Mucosa of rectum (tissue), 2 donors: ENCODE results near the gene CAMTA1.

Experiments
- H3K27ac ChIP-seq, 2 donors: one replicate each; pipeline ENCODE4 v1.7.0; 2013; ENCODE audit warnings: inconsistent platforms in 2 of 2, low read depth in 2 of 2, low read length in 2 of 2
- H3K27me3 ChIP-seq, 2 donors: one replicate each; pipeline ENCODE4 v1.7.0; 2013; ENCODE audit warnings: low read length in 2 of 2; ENCODE audit not compliant: control insufficient read depth in 2 of 2, insufficient read depth in 2 of 2
- H3K36me3 ChIP-seq, 2 donors: one replicate each; pipeline ENCODE4 v1.7.0; 2013; ENCODE audit warnings: low read length in 2 of 2; ENCODE audit not compliant: control insufficient read depth in 2 of 2, insufficient read depth in 2 of 2
- H3K4me1 ChIP-seq, 2 donors: one replicate each; pipeline ENCODE4 v1.7.0; 2013; ENCODE audit warnings: low read length in 2 of 2, mild to moderate bottlenecking in 1 of 2; ENCODE audit not compliant: control insufficient read depth in 2 of 2, insufficient read depth in 2 of 2
- H3K4me3 ChIP-seq, 2 donors: one replicate each; pipeline ENCODE4 v1.7.0; 2013; ENCODE audit warnings: low read length in 2 of 2
- H3K9ac ChIP-seq, 2 donors: one replicate each; pipeline ENCODE4 v1.7.0; 2013; ENCODE audit warnings: low read length in 2 of 2, low read depth in 1 of 2, mild to moderate bottlenecking in 1 of 2
- H3K9me3 ChIP-seq, 2 donors: one replicate each; pipeline ENCODE4 v1.7.0; 2013; ENCODE audit warnings: low read length in 2 of 2; ENCODE audit not compliant: control insufficient read depth in 2 of 2
- donor health status: healthy.
- donor health status: Normal muscosa, but diverticular disease.

CAMTA1 gene

DNA sequence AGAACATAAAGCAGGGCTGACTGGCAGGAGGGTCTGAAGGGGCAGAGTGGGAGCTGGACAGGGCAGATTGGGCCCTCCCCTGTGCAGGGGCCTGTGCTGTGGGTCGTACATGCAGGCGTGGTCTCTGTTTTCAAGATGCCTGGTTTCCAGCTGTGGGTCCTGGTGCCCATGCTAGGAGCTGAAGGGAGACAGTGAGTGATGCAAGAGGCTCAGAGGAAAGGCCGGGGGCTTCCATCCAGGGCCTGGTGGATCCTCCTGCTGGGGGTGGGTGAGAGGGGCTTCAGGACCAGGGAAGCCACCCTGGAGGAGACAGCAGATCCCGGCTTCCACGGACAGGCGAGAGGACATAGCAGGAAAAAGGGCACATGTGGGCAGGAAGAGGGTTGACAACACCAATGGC lies 636.8 kb downstream of the CAMTA1 start:
- Histone ChIP-seq H3K9me3 (no peaks in the 10 kb centered on the region), H3K4me3 (no peak overlapping the region), H3K4me1 (no peaks in the 10 kb centered on the region), H3K36me3 (no peaks in the 10 kb centered on the region), H3K27ac (no peak overlapping the region), H3K27me3 (no peaks in the 10 kb centered on the region), H3K9ac (no peak overlapping the region)

DNA sequence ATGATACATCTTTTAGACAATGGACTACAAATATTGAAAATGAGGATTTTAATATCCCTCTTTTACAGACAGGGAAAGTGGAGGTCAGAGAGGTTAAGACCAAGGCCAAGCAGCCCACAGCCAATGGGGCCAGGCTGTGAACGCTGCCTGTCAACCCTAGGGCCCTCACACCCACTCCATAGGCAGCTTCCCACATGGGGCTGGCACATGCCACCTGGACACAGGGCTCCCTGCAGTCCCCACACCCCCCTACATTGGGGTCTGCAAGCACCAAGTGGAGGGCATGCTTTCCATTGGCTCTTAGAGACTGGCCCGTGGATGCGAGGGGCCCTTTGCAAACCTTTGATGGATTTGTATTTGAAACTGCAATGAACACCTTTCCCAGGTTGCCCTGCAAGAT lies 637.3 kb downstream of the CAMTA1 start:
- H3K27me3 ChIP-seq, result no peaks in the 10 kb centered on the region
- H3K36me3 ChIP-seq, result no peaks in the 10 kb centered on the region
- no peak overlapping the region for H3K27ac ChIP-seq
- H3K9ac ChIP-seq, result no peak overlapping the region
- H3K9me3 ChIP-seq, result no peaks in the 10 kb centered on the region
- H3K4me1 ChIP-seq, result no peaks in the 10 kb centered on the region
- H3K4me3 ChIP-seq, result no peak overlapping the region

DNA sequence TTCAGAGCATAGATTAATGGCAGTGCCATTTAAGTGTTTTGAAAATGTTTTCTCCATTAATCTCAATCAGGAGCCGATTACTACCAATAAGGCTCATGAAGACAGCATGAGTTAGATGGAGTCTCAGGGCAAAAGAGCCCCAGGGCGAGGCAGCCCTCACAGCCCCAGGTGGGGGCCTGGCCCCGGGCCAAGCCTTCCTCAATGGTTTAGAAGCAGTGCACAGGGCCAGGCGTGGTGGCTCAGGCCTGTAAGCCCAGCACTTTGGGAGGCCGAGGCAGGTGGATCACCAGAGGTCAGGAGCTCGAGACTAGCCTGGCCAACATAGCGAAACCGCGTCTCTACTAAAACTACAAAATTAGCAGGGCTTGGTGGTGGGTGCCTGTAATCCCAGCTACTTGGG lies 637.7 kb downstream of the CAMTA1 start:
- no peaks in the 10 kb centered on the region for H3K9me3 ChIP-seq
- no peak overlapping the region for H3K4me3 ChIP-seq
- H3K27me3 ChIP-seq, result no peaks in the 10 kb centered on the region
- no peak overlapping the region for H3K9ac ChIP-seq
- H3K4me1 ChIP-seq, result no peaks in the 10 kb centered on the region
- no peak overlapping the region for H3K27ac ChIP-seq
- no peaks in the 10 kb centered on the region for H3K36me3 ChIP-seq

DNA sequence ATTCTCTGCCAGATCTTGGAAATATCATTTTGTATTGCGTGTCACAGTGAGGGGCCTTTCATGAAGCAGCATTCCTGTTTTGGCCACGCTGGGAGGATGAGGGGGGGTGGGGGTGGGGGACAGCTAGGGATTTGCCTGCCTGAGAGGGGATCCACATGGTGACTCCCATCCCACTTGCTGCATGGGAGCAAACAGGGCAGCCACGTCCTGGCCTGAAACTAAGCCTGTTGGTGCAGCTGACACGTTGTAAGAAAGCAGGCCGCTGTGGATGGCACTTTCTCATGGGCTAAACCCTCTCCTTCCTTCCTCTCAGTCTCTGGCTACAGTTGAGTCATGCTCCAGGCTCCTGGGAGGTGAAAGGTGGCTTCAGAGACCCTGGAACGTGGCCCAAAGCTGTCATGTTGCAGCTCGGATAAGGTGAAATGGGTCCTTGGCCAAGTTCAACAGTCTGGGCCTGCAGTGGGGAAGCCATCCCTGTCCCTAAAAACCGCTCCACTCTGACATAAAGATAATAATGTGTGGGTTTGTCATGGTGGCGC lies 639.2 kb downstream of the CAMTA1 start:
- no peak overlapping the region for H3K27ac ChIP-seq
- H3K36me3 ChIP-seq, result no peaks in the 10 kb centered on the region
- no peaks in the 10 kb centered on the region for H3K27me3 ChIP-seq
- H3K4me1 ChIP-seq, result no peaks in the 10 kb centered on the region
- H3K4me3 ChIP-seq, result no peak overlapping the region
- no peaks in the 10 kb centered on the region for H3K9me3 ChIP-seq
- H3K9ac ChIP-seq, result no peak overlapping the region

DNA sequence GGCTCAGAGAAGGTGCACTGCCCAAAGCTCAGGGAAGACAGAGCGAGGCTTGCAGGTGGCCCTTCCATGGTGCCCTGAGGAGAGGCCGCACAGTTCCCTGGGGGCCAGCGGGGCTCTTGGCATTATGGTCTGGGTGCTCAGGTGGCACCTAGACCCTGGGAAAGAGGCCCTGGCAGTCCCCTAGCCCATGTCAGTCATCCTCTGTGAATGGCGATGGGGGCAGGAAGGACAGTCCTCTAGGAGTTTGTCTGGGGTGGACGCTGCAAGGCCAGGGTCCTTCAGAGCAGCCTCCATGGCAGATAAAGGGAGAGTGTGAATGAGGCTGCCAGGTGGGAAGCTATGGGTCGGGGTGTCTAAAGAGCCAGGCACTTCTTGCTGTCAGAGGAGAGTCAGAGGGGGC lies 640.0 kb downstream of the CAMTA1 start:
- no peaks in the 10 kb centered on the region for H3K27me3 ChIP-seq
- no peaks in the 10 kb centered on the region for H3K4me1 ChIP-seq
- H3K4me3 ChIP-seq, result no peak overlapping the region
- no peak overlapping the region for H3K9ac ChIP-seq
- no peaks in the 10 kb centered on the region for H3K9me3 ChIP-seq
- H3K27ac ChIP-seq, result no peak overlapping the region
- no peaks in the 10 kb centered on the region for H3K36me3 ChIP-seq

DNA sequence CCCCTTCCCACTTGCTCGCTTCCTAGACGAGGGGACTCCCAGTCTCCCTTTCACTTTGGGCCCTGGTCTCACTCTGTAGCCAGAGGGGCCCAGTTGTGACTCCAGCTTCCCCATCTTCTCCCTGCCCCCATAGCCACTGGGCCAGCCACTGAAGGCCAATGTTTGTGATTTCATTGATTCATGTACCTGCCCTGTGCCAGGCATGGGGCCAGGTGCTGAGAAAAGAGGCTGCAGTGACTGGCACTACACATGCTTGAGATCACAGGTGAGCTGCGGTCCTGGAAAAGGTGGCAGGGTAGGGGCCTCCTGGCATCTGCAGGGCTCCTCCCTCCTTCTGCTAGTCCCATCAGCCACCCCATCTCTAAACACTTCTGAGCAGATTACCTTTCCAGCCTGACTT lies 640.5 kb downstream of the CAMTA1 start:
- Histone ChIP-seq H3K4me3 (no peak overlapping the region), H3K27me3 (no peaks in the 10 kb centered on the region), H3K27ac (no peak overlapping the region), H3K4me1 (no peaks in the 10 kb centered on the region), H3K9ac (no peak overlapping the region), H3K9me3 (no peaks in the 10 kb centered on the region), H3K36me3 (no peaks in the 10 kb centered on the region)

DNA sequence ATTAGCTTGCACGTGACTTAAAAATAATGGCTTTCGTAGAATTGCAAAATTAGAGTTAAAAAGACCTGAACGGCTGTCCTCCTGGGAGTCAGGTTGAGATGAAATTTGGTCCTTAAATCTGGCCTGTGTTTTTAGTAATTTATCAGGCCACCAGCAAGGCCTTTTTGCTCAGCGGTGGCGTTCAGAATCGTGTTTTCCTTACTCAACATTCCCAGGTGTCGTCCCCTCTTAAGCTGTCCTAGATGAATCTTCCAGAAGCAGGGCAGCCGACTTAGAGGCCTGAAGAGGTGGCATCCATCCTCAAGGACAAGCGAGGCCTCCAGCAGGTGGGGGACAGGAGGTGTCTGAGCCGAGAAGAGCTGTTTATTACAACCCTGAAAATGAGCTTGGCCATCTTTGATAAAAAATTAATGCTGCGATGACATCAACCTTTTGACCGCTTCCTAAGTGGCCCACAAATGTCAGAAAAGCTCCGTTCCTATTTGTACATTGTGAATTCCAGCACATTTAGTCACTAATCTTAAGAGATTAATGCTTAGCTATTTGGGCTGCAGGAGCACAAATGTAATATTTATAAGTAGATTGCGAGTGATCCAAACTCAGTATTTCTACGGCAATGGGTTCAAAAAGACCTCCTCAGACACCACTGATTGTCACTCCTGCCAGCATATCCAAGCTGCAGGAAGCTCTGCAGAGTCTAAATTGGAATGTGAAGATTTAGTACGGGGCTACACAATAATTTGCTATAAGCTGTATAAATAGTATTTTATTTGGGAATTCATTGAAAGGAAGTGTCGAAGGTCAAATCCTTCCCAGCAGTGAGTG lies 641.7 kb downstream of the CAMTA1 start:
- H3K36me3 ChIP-seq, result no peaks in the 10 kb centered on the region
- H3K27me3 ChIP-seq, result no peaks in the 10 kb centered on the region
- no peaks in the 10 kb centered on the region for H3K4me1 ChIP-seq
- no peak overlapping the region for H3K9ac ChIP-seq
- H3K9me3 ChIP-seq, result no peaks in the 10 kb centered on the region
- no peak overlapping the region for H3K4me3 ChIP-seq
- no peak overlapping the region for H3K27ac ChIP-seq

DNA sequence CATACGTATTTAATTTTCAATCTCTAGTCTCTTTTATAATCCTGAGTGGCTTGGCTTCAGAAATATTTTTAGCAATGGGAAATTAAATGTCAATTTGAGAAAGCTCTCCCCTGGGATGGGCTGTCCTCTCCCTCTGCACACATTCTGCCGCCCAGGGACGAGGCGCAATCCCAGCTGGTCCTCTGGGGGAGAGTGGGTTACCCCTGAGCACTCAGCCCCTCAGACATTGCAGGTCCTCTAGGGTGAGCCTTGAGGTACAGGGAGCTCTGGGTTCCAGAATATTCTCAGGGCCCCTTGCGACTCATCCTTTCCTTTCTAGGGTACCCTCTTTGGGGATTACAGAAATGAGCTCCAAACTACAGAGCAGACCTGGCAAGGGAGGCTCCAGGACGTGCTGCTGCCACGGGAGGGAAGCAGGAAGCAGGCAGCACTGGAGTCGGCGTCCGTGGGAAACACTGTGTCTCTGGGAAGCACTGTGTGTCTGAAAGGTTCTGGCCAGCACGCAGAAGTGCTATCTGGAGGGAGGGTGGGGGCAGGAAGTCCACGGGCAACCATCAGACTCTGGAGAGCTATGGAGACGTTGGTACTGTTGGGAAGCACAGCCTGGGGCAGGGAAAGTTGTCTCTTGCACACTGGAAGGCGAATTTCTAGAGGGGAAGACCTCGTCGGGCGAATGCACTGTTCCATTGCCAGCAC lies 642.5 kb downstream of the CAMTA1 start:
- H3K9me3 ChIP-seq, result no peaks in the 10 kb centered on the region
- no peak overlapping the region for H3K9ac ChIP-seq
- no peaks in the 10 kb centered on the region for H3K4me1 ChIP-seq
- H3K27me3 ChIP-seq, result no peaks in the 10 kb centered on the region
- H3K36me3 ChIP-seq, result no peaks in the 10 kb centered on the region
- no peak overlapping the region for H3K27ac ChIP-seq
- no peak overlapping the region for H3K4me3 ChIP-seq

DNA sequence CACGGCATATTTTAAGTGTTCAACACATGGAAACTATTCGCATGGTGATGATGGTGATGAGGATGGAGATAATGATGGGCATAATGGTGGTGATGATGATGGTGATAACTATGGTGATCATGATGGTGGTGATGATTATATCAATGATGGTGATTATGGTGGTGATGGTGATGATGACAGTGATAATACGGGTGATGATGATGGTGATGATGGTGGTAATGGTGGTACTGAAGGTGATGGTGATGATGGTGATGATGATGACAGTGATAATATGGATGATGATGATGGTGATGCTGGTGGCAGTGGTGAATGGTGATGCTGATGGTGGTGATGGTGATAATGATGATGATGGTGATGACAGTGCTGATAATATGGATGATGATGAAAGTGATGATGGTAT lies 644.0 kb downstream of the CAMTA1 start:
- H3K9me3 ChIP-seq, result no peaks in the 10 kb centered on the region
- H3K27me3 ChIP-seq, result no peaks in the 10 kb centered on the region
- no peaks in the 10 kb centered on the region for H3K36me3 ChIP-seq
- no peak overlapping the region for H3K9ac ChIP-seq
- H3K4me1 ChIP-seq, result no peaks in the 10 kb centered on the region
- H3K27ac ChIP-seq, result no peak overlapping the region
- no peak overlapping the region for H3K4me3 ChIP-seq

DNA sequence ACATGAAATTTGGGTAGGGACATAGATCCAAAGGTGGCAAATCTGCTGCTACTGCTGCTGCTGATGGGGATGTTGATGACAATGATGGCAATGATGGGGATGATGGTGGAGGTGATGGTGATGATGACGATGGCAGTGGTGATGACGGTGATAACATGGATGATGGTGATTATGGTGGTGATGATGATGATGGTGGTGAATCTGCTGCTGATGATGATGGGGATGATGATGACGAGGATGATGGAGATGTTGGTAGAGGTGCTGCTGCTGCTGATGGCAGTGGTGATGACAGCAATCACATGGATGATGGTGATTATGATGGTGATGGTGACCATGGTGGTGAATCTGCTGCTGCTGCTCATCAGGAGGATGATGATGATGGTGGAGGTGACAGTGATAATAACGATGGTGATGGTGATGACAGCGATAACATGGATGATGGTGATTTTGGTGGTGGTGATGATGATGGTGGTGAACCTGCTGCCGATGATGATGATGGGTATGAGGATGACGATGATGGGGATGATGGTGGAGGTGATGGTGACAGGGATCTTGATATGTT lies 644.9 kb downstream of the CAMTA1 start:
- H3K27ac ChIP-seq, result no peak overlapping the region
- H3K27me3 ChIP-seq, result no peaks in the 10 kb centered on the region
- H3K36me3 ChIP-seq, result no peaks in the 10 kb centered on the region
- H3K4me1 ChIP-seq, result no peaks in the 10 kb centered on the region
- no peak overlapping the region for H3K4me3 ChIP-seq
- no peaks in the 10 kb centered on the region for H3K9me3 ChIP-seq
- no peak overlapping the region for H3K9ac ChIP-seq
